Stimulated activated CD4-positive, alpha-beta T cell treated with anti-CD3 and anti-CD28 coated beads, Interleukin-15, amount 100 ng/mL, for 48 hours (primary cell): Measurements from ENCODE around the gene GPR15LG.

Source experiments
- DNase-seq, 2 donors: peaks; one replicate each; pipeline ENCODE4 v3.0.0-alpha.2; 2020; ENCODE audit warnings: low read depth in 2 of 2

Gene GPR15LG

GRCh38 chr10:84193846-84194423, 20.3 kb downstream of the GPR15LG start:
- no peak for DNase-seq

GRCh38 chr10:84194424-84195043, 20.9 kb downstream of the GPR15LG start, which contains the start of gene CDHR1:
Gene CDHR1 (plus strand): TSS chr10:84194537. CDS start chr10:84194761, 224 bp downstream.
- peak; percentile 14 to 27 for DNase-seq

GRCh38 chr10:84195044-84195830, 21.6 kb downstream of the GPR15LG start:
- DNase-seq, result no peak

- DNase-seq, result no peak
Measured at GRCh38 chr10:84196083-84196482, 22.5 kb downstream of the GPR15LG start.

GRCh38 chr10:84196941-84197340, 23.3 kb downstream of the GPR15LG start:
- DNase-seq, result no peak

- DNase-seq, result no peak
Measured at GRCh38 chr10:84197643-84198042, 24.0 kb downstream of the GPR15LG start.

- DNase-seq, result no peak
Measured at GRCh38 chr10:84198206-84198915, 24.8 kb downstream of the GPR15LG start.

- no peak for DNase-seq
Measured at GRCh38 chr10:84200537-84201243, 27.1 kb downstream of the GPR15LG start.

- DNase-seq, result no peak
Measured at GRCh38 chr10:84201244-84201606, 27.6 kb downstream of the GPR15LG start.

- no peak for DNase-seq
Measured at GRCh38 chr10:84201682-84202081, 28.1 kb downstream of the GPR15LG start.

GRCh38 chr10:84202349-84202748, 28.7 kb downstream of the GPR15LG start:
- no peak for DNase-seq

GRCh38 chr10:84204122-84204521, 30.5 kb downstream of the GPR15LG start:
- DNase-seq, result no peak

- no peak for DNase-seq
Measured at GRCh38 chr10:84204610-84205009, 31.0 kb downstream of the GPR15LG start.

- DNase-seq, result peak; percentile 46 to 57
Measured at GRCh38 chr10:84205049-84205852, 31.6 kb downstream of the GPR15LG start.

GRCh38 chr10:84205853-84206525, 32.4 kb downstream of the GPR15LG start:
- no peak for DNase-seq

- DNase-seq, result no peak
Measured at GRCh38 chr10:84208023-84208422, 34.4 kb downstream of the GPR15LG start.

GRCh38 chr10:84211566-84211965, 38.0 kb downstream of the GPR15LG start:
- no peak for DNase-seq

- no peak for DNase-seq
Measured at GRCh38 chr10:84212014-84212413, 38.4 kb downstream of the GPR15LG start.

GRCh38 chr10:84213076-84213475, 39.5 kb downstream of the GPR15LG start:
- no peak for DNase-seq

GRCh38 chr10:84214046-84214572, 40.5 kb downstream of the GPR15LG start:
- DNase-seq, result no peak
